ENCODE data around the gene S1PR1. TPM values are rescaled to one million over a fixed set of nuclear protein-coding genes. Genes with fewer than 3 reads are reported as not detected.

Gene S1PR1
- total RNA-seq, 3 donors from 2014 or later, result 4.8 to 14.9 (median 12.3) TPM

- H3K4me3 ChIP-seq, result peak overlapping the region; percentile 11
- no peaks in the 10 kb centered on the region for H3K36me3 ChIP-seq (ENCODE audit: low read depth)
- peak; percentile 52 for ATAC-seq
- no peaks in the 10 kb centered on the region for H3K9me3 ChIP-seq
- peak; percentile 25 to 61 (median 40) for DNase-seq
- H3K4me1 ChIP-seq (ENCODE audit: low read depth), result peaks cover 24% of the 10 kb centered on the region
- TF ChIP-seq CTCF (IDR thresholded peaks at IDR 0.05), result no peak
- intact Hi-C loops (cut with DNase I, micrococcal nuclease), result loop anchor here in 1 of 2 donors (10.0 kb wide), 1 partner anchor 311 kb away; no protein-coding TSS in a partner anchor
Observed at GRCh38 chr1:101235696-101236515, 913 bp upstream of the S1PR1 start.

- no peaks in the 10 kb centered on the region for H3K9me3 ChIP-seq
- no peaks in the 10 kb centered on the region for H3K36me3 ChIP-seq (ENCODE audit: low read depth)
- peak in 1 of 3 donors; percentile 15 for DNase-seq
- H3K4me3 ChIP-seq, result no peak overlapping the region
- intact Hi-C loops (cut with DNase I, micrococcal nuclease), result loop anchor here in 1 of 2 donors (10.0 kb wide), 1 partner anchor 313 kb away; no protein-coding TSS in a partner anchor
- H3K4me1 ChIP-seq (ENCODE audit: low read depth), result peaks cover 24% of the 10 kb centered on the region
- no peak for TF ChIP-seq CTCF (IDR thresholded peaks at IDR 0.05)
- ATAC-seq, result no peak
Observed at GRCh38 chr1:101237229-101237837, 514 bp downstream of the S1PR1 start.

GRCh38 chr1:101238031-101238628 is 1.3 kb downstream of the S1PR1 start:
- intact Hi-C loops (cut with DNase I, micrococcal nuclease), result loop anchor here in 1 of 2 donors (10.0 kb wide), 1 partner anchor 313 kb away; no protein-coding TSS in a partner anchor
- Histone ChIP-seq H3K4me3 (no peak overlapping the region), H3K4me1 (ENCODE audit: low read depth) (peaks cover 24% of the 10 kb centered on the region), H3K36me3 (ENCODE audit: low read depth) (no peaks in the 10 kb centered on the region), H3K9me3 (no peaks in the 10 kb centered on the region)
- ATAC-seq, result peak; percentile 38
- peak in 1 of 3 donors; percentile 75 for DNase-seq
- no peak for TF ChIP-seq CTCF (IDR thresholded peaks at IDR 0.05)

GRCh38 chr1:101238681-101239094 is 1.9 kb downstream of the S1PR1 start:
- TF ChIP-seq CTCF (IDR thresholded peaks at IDR 0.05), result peak; percentile 92
- intact Hi-C loops (cut with DNase I, micrococcal nuclease), result loop anchor here in 1 of 2 donors (10.0 kb wide), 1 partner anchor 314 kb away; no protein-coding TSS in a partner anchor
- Histone ChIP-seq H3K36me3 (ENCODE audit: low read depth) (no peaks in the 10 kb centered on the region), H3K4me1 (ENCODE audit: low read depth) (peaks cover 24% of the 10 kb centered on the region), H3K4me3 (no peak overlapping the region), H3K9me3 (no peaks in the 10 kb centered on the region)
- peak; percentile 76 for ATAC-seq
- peak; percentile 85 to 88 (median 86) for DNase-seq

Measured in mucosa of descending colon (tissue), 3 donors.